ENCODE measurements around the gene C20orf144.

GRCh38 chr20:33627577-33628216, 34.4 kb upstream of the C20orf144 start:
- TF ChIP-seq CTCF (IDR thresholded peaks at IDR 0.05) (no peak), POLR2A (IDR thresholded peaks at IDR 0.05) (no peak), EP300 (IDR thresholded peaks at IDR 0.05) (no peak)
